SH-SY5Y (cell line): Measurements from ENCODE around the gene FBXW10B.

Experiments used
- GATA2 ChIP-seq: IDR thresholded peaks from 2 replicates; pipeline ENCODE4 v1.6.1; 2011; ENCODE audit warnings: mild to moderate bottlenecking, low read depth, low read length
- GATA3 ChIP-seq: IDR thresholded peaks from 2 replicates; pipeline ENCODE4 v1.6.1; 2011; ENCODE audit warnings: low read depth, mild to moderate bottlenecking, low read length, moderate library complexity

FBXW10B gene

GRCh38 chr17:15648386-15648785 lies 28.9 kb upstream of the FBXW10B start:
- no peak for TF ChIP-seq GATA3
- TF ChIP-seq GATA2, result no peak
